Neural crest cell (in vitro differentiated cells): ENCODE data around the gene ZNF497. TPM values are rescaled to one million over a fixed set of nuclear protein-coding genes. Genes with fewer than 3 reads are reported as not detected.
"Not testable (repeated sequence)": the region's sequence is repeated elsewhere in the genome, so short reads cannot be mapped to it uniquely, and the experiment has no call there.

Experiments used
- DNase-seq: peaks from one replicate; pipeline ENCODE4 v3.0.0; 2021; ENCODE audit warnings: low read depth, mixed read lengths, low spot score
- H3K27ac Mint-ChIP-seq: one replicate; pipeline ENCODE4 v1.8.0; 2021; ENCODE audit warnings: mild to moderate bottlenecking, mixed read lengths; ENCODE audit not compliant: unreplicated experiment
- H3K27me3 Mint-ChIP-seq: 2 replicates; pipeline ENCODE4 v1.8.0; 2021; ENCODE audit warnings: low read depth, mild to moderate bottlenecking, mixed read lengths
- H3K36me3 Mint-ChIP-seq: 2 replicates; pipeline ENCODE4 v1.8.0; 2021; ENCODE audit warnings: low read depth, mild to moderate bottlenecking, mixed read lengths
- H3K4me1 Mint-ChIP-seq: 2 replicates; pipeline ENCODE4 v1.8.0; 2021; ENCODE audit warnings: mixed read lengths
- H3K4me3 Mint-ChIP-seq: one replicate; pipeline ENCODE4 v1.8.0; 2021; ENCODE audit warnings: mild to moderate bottlenecking, mixed read lengths
- H3K9me3 Mint-ChIP-seq: 2 replicates; pipeline ENCODE4 v1.8.0; 2021; ENCODE audit warnings: mixed read lengths
- CTCF ChIP-seq: fragments of 200-600 bp; sonication (generic); conservative IDR thresholded peaks from 2 replicates; pipeline ENCODE4 v1.5.0; 2021; ENCODE audit warnings: antibody characterized with exemption, mild to moderate bottlenecking
- total RNA-seq: library from RNA; stranded (reverse); gene quantifications from 2 replicates; pipeline ENCODE4 v1.2.1, GENCODE V29; 2021

ZNF497 gene
- total RNA-seq, 1 donor from 2014 or later = 8.4 TPM

GRCh38 chr19:58406818-58407657, 44.5 kb upstream of the ZNF497 start:
- H3K27ac Mint-ChIP-seq = peak overlapping the region; percentile 96
- no peak for DNase-seq
- TF ChIP-seq CTCF = peak; percentile 59
- H3K4me1 Mint-ChIP-seq = peaks cover 45% of the 10 kb centered on the region
- peaks cover 12% of the 10 kb centered on the region for H3K27me3 Mint-ChIP-seq
- no peaks in the 10 kb centered on the region for H3K9me3 Mint-ChIP-seq
- peaks cover 21% of the 10 kb centered on the region for H3K36me3 Mint-ChIP-seq
- peak overlapping the region; percentile 100 for H3K4me3 Mint-ChIP-seq

- Mint-ChIP-seq H3K4me1 (peaks cover 53% of the 10 kb centered on the region), H3K36me3 (peaks cover 21% of the 10 kb centered on the region), H3K27me3 (peaks cover 10% of the 10 kb centered on the region), H3K4me3 (peak overlapping the region; percentile 86)
- not testable (repeated sequence) for H3K27ac Mint-ChIP-seq, DNase-seq, H3K9me3 Mint-ChIP-seq
Observed at GRCh38 chr19:58403920-58404478, 41.4 kb upstream of the ZNF497 start.

GRCh38 chr19:58401840-58402421, 39.4 kb upstream of the ZNF497 start:
- no peak for TF ChIP-seq CTCF
- peaks cover 14% of the 10 kb centered on the region for H3K27me3 Mint-ChIP-seq
- peak overlapping the region; percentile 94 for H3K4me3 Mint-ChIP-seq
- no peak overlapping the region for H3K27ac Mint-ChIP-seq
- DNase-seq = no peak
- H3K9me3 Mint-ChIP-seq = no peaks in the 10 kb centered on the region
- H3K36me3 Mint-ChIP-seq = peaks cover 16% of the 10 kb centered on the region
- peaks cover 43% of the 10 kb centered on the region for H3K4me1 Mint-ChIP-seq

GRCh38 chr19:58400916-58401839, 38.6 kb upstream of the ZNF497 start:
- peaks cover 35% of the 10 kb centered on the region for H3K4me1 Mint-ChIP-seq
- TF ChIP-seq CTCF = no peak
- H3K4me3 Mint-ChIP-seq = peak overlapping the region; percentile 94
- peaks cover 10% of the 10 kb centered on the region for H3K36me3 Mint-ChIP-seq
- H3K27me3 Mint-ChIP-seq = peaks cover 14% of the 10 kb centered on the region
- peak overlapping the region; percentile 90 for H3K27ac Mint-ChIP-seq
- DNase-seq = peak; percentile 99
- no peaks in the 10 kb centered on the region for H3K9me3 Mint-ChIP-seq

- peak overlapping the region; percentile 90 for H3K27ac Mint-ChIP-seq
Observed at GRCh38 chr19:58400316-58400915, 37.9 kb upstream of the ZNF497 start.

More at GRCh38 chr19:58400316-58400915, 37.9 kb upstream of the ZNF497 start:
- H3K36me3 Mint-ChIP-seq = peaks cover 10% of the 10 kb centered on the region
- no peak for TF ChIP-seq CTCF
- peak overlapping the region; percentile 94 for H3K4me3 Mint-ChIP-seq
- H3K4me1 Mint-ChIP-seq = peaks cover 35% of the 10 kb centered on the region
- H3K27me3 Mint-ChIP-seq = peaks cover 20% of the 10 kb centered on the region
- H3K9me3 Mint-ChIP-seq = no peaks in the 10 kb centered on the region
- no peak for DNase-seq
